ENCODE results near the gene RSPH3.

Gene RSPH3

GRCh38 chr6:158947284-158947683 lies 52.7 kb downstream of the RSPH3 start:
- no peak for TF ChIP-seq CTCF (IDR thresholded peaks at IDR 0.05; ENCODE audit: low read depth, low read length)
- in situ Hi-C loops (cut with HindIII; ENCODE audit: low sequenced_read_pairs), result no loop called here
- no peak overlapping the region for H3K4me3 ChIP-seq (ENCODE audit: low read depth, low read length)
- DNase-seq (ENCODE audit: low read depth, low spot score), result no peak

GRCh38 chr6:158943380-158944032 lies 56.5 kb downstream of the RSPH3 start:
- H3K4me3 ChIP-seq (ENCODE audit: low read depth, low read length), result no peak overlapping the region
- TF ChIP-seq CTCF (IDR thresholded peaks at IDR 0.05; ENCODE audit: low read depth, low read length), result no peak
- DNase-seq (ENCODE audit: low read depth, low spot score), result no peak
- in situ Hi-C loops (cut with HindIII; ENCODE audit: low sequenced_read_pairs), result no loop called here

- in situ Hi-C loops (cut with HindIII; ENCODE audit: low sequenced_read_pairs), result no loop called here
- DNase-seq (ENCODE audit: low read depth, low spot score), result no peak
- H3K4me3 ChIP-seq (ENCODE audit: low read depth, low read length), result no peak overlapping the region
- no peak for TF ChIP-seq CTCF (IDR thresholded peaks at IDR 0.05; ENCODE audit: low read depth, low read length)
These were observed 57.7 kb downstream of the RSPH3 start for GRCh38 chr6:158942349-158942748.

- H3K4me3 ChIP-seq (ENCODE audit: low read depth, low read length), result no peak overlapping the region
- no peak for DNase-seq (ENCODE audit: low read depth, low spot score)
- no peak for TF ChIP-seq CTCF (IDR thresholded peaks at IDR 0.05; ENCODE audit: low read depth, low read length)
- in situ Hi-C loops (cut with HindIII; ENCODE audit: low sequenced_read_pairs), result no loop called here
These were observed 58.8 kb downstream of the RSPH3 start for GRCh38 chr6:158941246-158941645.

- TF ChIP-seq CTCF (IDR thresholded peaks at IDR 0.05; ENCODE audit: low read depth, low read length), result no peak
- in situ Hi-C loops (cut with HindIII; ENCODE audit: low sequenced_read_pairs), result no loop called here
- no peak for DNase-seq (ENCODE audit: low read depth, low spot score)
- no peak overlapping the region for H3K4me3 ChIP-seq (ENCODE audit: low read depth, low read length)
These were observed 60.5 kb downstream of the RSPH3 start for GRCh38 chr6:158939255-158940159.

GRCh38 chr6:158938811-158939254 lies 61.2 kb downstream of the RSPH3 start:
- no peak for TF ChIP-seq CTCF (IDR thresholded peaks at IDR 0.05; ENCODE audit: low read depth, low read length)
- no peak overlapping the region for H3K4me3 ChIP-seq (ENCODE audit: low read depth, low read length)
- in situ Hi-C loops (cut with HindIII; ENCODE audit: low sequenced_read_pairs), result no loop called here
- DNase-seq (ENCODE audit: low read depth, low spot score), result no peak

Data from astrocyte of the spinal cord (primary cell).